ENCODE results near the gene FBXO44. TPM values are rescaled to one million over a fixed set of nuclear protein-coding genes. Genes with fewer than 3 reads are reported as not detected.

The FBXO44 gene
- total RNA-seq, 1 donor from 2014 or later, result 18.4 TPM

- TF ChIP-seq CTCF (IDR thresholded peaks at IDR 0.05), result no peak
- DNase-seq (no peak), ATAC-seq (no peak)
- Histone ChIP-seq H3K4me1 (no peaks in the 10 kb centered on the region), H3K36me3 (no peaks in the 10 kb centered on the region), H3K27me3 (ENCODE audit: low read depth) (peaks cover 32% of the 10 kb centered on the region), H3K9me3 (no peaks in the 10 kb centered on the region), H3K4me3 (no peak overlapping the region), H3K27ac (no peak overlapping the region)
- intact Hi-C loops (cut with DNase I), result no loop called here
These were observed 48.9 kb downstream of the FBXO44 start for GRCh38 chr1:11703357-11704193.

- ATAC-seq, result no peak
- no peak for TF ChIP-seq CTCF (IDR thresholded peaks at IDR 0.05)
These were observed 49.5 kb downstream of the FBXO44 start for GRCh38 chr1:11704194-11704529.

GRCh38 chr1:11704691-11705475 lies 50.2 kb downstream of the FBXO44 start:
- ATAC-seq (no peak), DNase-seq (no peak)
- H3K27ac ChIP-seq, result no peak overlapping the region
- no peak overlapping the region for H3K4me3 ChIP-seq
- H3K36me3 ChIP-seq, result no peaks in the 10 kb centered on the region
- TF ChIP-seq CTCF (IDR thresholded peaks at IDR 0.05), result no peak
- H3K27me3 ChIP-seq (ENCODE audit: low read depth), result peaks cover 39% of the 10 kb centered on the region
- intact Hi-C loops (cut with DNase I), result no loop called here
- no peaks in the 10 kb centered on the region for H3K9me3 ChIP-seq
- no peaks in the 10 kb centered on the region for H3K4me1 ChIP-seq

More at GRCh38 chr1:11704194-11704529, 49.5 kb downstream of the FBXO44 start:
- H3K4me3 ChIP-seq, result no peak overlapping the region
- no peak for DNase-seq
- H3K36me3 ChIP-seq, result no peaks in the 10 kb centered on the region
- peaks cover 36% of the 10 kb centered on the region for H3K27me3 ChIP-seq (ENCODE audit: low read depth)
- H3K27ac ChIP-seq, result no peak overlapping the region
- intact Hi-C loops (cut with DNase I), result no loop called here
- H3K9me3 ChIP-seq, result no peaks in the 10 kb centered on the region
- no peaks in the 10 kb centered on the region for H3K4me1 ChIP-seq

- DNase-seq (no peak), ATAC-seq (no peak)
- no peaks in the 10 kb centered on the region for H3K9me3 ChIP-seq
- H3K4me3 ChIP-seq, result no peak overlapping the region
- intact Hi-C loops (cut with DNase I), result no loop called here
- H3K27me3 ChIP-seq (ENCODE audit: low read depth), result peaks cover 32% of the 10 kb centered on the region
- H3K4me1 ChIP-seq, result no peaks in the 10 kb centered on the region
- H3K27ac ChIP-seq, result no peak overlapping the region
- H3K36me3 ChIP-seq, result no peaks in the 10 kb centered on the region
- no peak for TF ChIP-seq CTCF (IDR thresholded peaks at IDR 0.05)
These were observed 50.9 kb downstream of the FBXO44 start for GRCh38 chr1:11705596-11705995.

- Histone ChIP-seq H3K4me1 (no peaks in the 10 kb centered on the region), H3K9me3 (no peaks in the 10 kb centered on the region), H3K27me3 (ENCODE audit: low read depth) (peaks cover 28% of the 10 kb centered on the region), H3K36me3 (no peaks in the 10 kb centered on the region), H3K27ac (no peak overlapping the region), H3K4me3 (no peak overlapping the region)
- intact Hi-C loops (cut with DNase I), result no loop called here
- no peak for TF ChIP-seq CTCF (IDR thresholded peaks at IDR 0.05)
- no peak for DNase-seq
- no peak for ATAC-seq
These were observed 51.6 kb downstream of the FBXO44 start for GRCh38 chr1:11706292-11706691.
